Measurements from ENCODE around the gene SLC22A12.

Gene SLC22A12

GRCh38 chr11:64604458-64605243 is 13.6 kb downstream of the SLC22A12 start:
- no peak for DNase-seq (ENCODE audit: low read depth)

- DNase-seq (ENCODE audit: low read depth), result no peak
Measured at GRCh38 chr11:64605244-64605560, 14.2 kb downstream of the SLC22A12 start.

GRCh38 chr11:64605656-64606585 is 14.9 kb downstream of the SLC22A12 start:
- no peak for DNase-seq (ENCODE audit: low read depth)

GRCh38 chr11:64606796-64607380 is 15.9 kb downstream of the SLC22A12 start:
- DNase-seq (ENCODE audit: low read depth), result no peak

GRCh38 chr11:64607381-64607985 is 16.5 kb downstream of the SLC22A12 start:
- no peak for DNase-seq (ENCODE audit: low read depth)

- DNase-seq (ENCODE audit: low read depth), result no peak
Measured at GRCh38 chr11:64608046-64608445, 17.0 kb downstream of the SLC22A12 start.

GRCh38 chr11:64608636-64609035 is 17.6 kb downstream of the SLC22A12 start:
- no peak for DNase-seq (ENCODE audit: low read depth)

- no peak for DNase-seq (ENCODE audit: low read depth)
Measured at GRCh38 chr11:64609436-64610047, 18.5 kb downstream of the SLC22A12 start.

GRCh38 chr11:64610596-64610995 is 19.6 kb downstream of the SLC22A12 start:
- DNase-seq (ENCODE audit: low read depth), result no peak

- DNase-seq (ENCODE audit: low read depth), result no peak
Measured at GRCh38 chr11:64611176-64611575, 20.2 kb downstream of the SLC22A12 start.

GRCh38 chr11:64611869-64612646 is 21.0 kb downstream of the SLC22A12 start:
- no peak for DNase-seq (ENCODE audit: low read depth)

- no peak for DNase-seq (ENCODE audit: low read depth)
Measured at GRCh38 chr11:64613648-64614047, 22.6 kb downstream of the SLC22A12 start.

- DNase-seq (ENCODE audit: low read depth), result no peak
Measured at GRCh38 chr11:64614917-64615316, 23.9 kb downstream of the SLC22A12 start.

- no peak for DNase-seq (ENCODE audit: low read depth)
Measured at GRCh38 chr11:64616817-64617216, 25.8 kb downstream of the SLC22A12 start.

GRCh38 chr11:64619196-64619595 is 28.2 kb downstream of the SLC22A12 start:
- no peak for DNase-seq (ENCODE audit: low read depth)

- no peak for DNase-seq (ENCODE audit: low read depth)
Measured at GRCh38 chr11:64619811-64620380, 28.9 kb downstream of the SLC22A12 start.

GRCh38 chr11:64620381-64620971 is 29.5 kb downstream of the SLC22A12 start:
- no peak for DNase-seq (ENCODE audit: low read depth)

- no peak for DNase-seq (ENCODE audit: low read depth)
Measured at GRCh38 chr11:64621283-64622019, 30.4 kb downstream of the SLC22A12 start.

GRCh38 chr11:64622681-64623080 is 31.7 kb downstream of the SLC22A12 start:
- no peak for DNase-seq (ENCODE audit: low read depth)

Data from stimulated activated CD8-positive, alpha-beta memory T cell treated with anti-CD3 and anti-CD28 coated beads, Interleukin-15, amount 100 ng/mL, for 24 hours (primary cell).